ENCODE results near the gene INSIG2. TPM values are rescaled to one million over a fixed set of nuclear protein-coding genes. Genes with fewer than 3 reads are reported as not detected.

The INSIG2 gene
- total and polyA plus RNA-seq, 9 of the 15 experiments (the other 6 are each of a cell fraction or from before 2014, with no cell fraction given), result 1.5 to 34.2 (median 6.4) TPM

DNA sequence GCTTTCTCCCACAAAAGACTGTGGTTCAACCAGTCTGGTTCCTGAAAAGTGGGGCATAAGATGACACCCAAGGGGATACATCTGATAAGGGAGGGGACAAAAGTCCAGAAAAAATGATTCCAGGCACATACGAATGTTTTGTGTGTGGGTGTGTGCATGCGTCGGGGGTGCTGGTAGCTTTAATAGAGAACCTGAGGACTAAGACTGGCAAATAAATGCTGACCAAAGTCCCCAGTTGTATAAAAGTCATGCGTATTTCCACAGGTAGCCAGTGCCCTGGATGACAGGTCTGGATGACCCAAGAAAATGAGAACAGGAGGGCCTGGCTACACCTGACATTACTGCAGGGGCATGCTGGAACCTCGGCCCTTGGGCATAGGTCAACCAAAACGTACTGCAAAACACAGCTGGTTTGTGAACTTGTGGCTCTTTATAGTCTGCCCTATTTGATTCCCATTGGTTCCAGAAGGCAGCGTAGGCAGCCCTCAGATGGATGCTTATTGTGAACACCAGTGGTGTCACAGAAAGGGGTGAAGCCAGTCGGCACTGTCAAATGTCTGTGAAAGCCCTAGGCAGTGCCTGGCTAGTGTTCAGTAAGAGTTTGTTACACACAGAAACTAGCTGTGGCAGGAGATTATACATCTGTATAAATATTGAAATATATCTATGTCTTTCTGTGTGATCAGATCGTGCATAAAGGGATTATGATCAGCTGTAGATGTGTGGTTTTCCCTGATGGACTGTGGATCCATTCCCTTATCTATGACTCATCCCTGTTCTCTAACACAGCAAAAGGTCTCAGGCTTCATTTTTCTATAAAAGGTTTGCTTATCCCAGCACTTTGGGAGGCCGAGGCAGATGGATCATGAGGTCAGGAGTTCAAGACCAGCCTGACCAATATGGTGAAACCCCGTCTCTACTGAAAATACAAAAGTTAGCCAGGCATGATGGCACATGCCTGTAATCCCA lies 58.3 kb downstream of the INSIG2 start:
- 3% methylated on average over 11 of the region's 11 CpGs for whole genome bisulfite sequencing (ENCODE audit: insufficient coverage, low coverage, missing lambda C conversion rate)
- Histone ChIP-seq H4K20me1 (replicated peaks; ENCODE audit: control insufficient read depth, insufficient read depth, low read length) (no peaks in the 10 kb centered on the region), H3K9me1 (ENCODE audit: control insufficient read depth, insufficient read depth, low read length) (no peaks in the 10 kb centered on the region), H3K36me3 (ENCODE audit: control insufficient read depth, insufficient read depth, low read length) (no peaks in the 10 kb centered on the region), H3K4me1 (replicated peaks in 1 of 2; ENCODE audit: control insufficient read depth in 2 of 2, insufficient read depth in 2 of 2, low read length in 2 of 2) (no peaks in the 10 kb centered on the region), H3K9me3 (replicated peaks; ENCODE audit: control insufficient read depth, insufficient read depth, low read depth, low read length) (no peaks in the 10 kb centered on the region), H3K4me3 (no peak overlapping the region), H3K9ac (ENCODE audit: insufficient read depth in 1 of 2, low read depth in 2 of 2, low read length in 2 of 2) (no peak overlapping the region), H3K79me2 (ENCODE audit: control insufficient read depth, insufficient read depth, low read length) (no peaks in the 10 kb centered on the region), H2AFZ (ENCODE audit: low read depth, low read length) (no peak overlapping the region), H3K27ac (ENCODE audit: extremely low read depth, low read depth, low read length) (no peak overlapping the region), H3K27me3 (ENCODE audit: control insufficient read depth in 2 of 2, insufficient read depth in 2 of 2, low read length in 2 of 2) (peaks cover 2 to 4% of the 10 kb centered on the region in 2 experiments; a peak in 1 of 5 replicates), H3K4me2 (ENCODE audit: insufficient read depth, low read length) (no peak overlapping the region)
- intact Hi-C loops (cut with micrococcal nuclease) (no loop called here), in situ Hi-C loops (cut with MboI) (no loop called here)
- CTCF ChIA-PET (ENCODE audit: low intra/inter-chr PET ratio), result no interaction called here
- ATAC-seq (no peak), DNase-seq (ENCODE audit: extremely low read depth in 1 of 4, low spot score in 3 of 4) (no peak), FAIRE-seq (no peak)
- BruUV-seq (replicated peaks), result no TSS peak
- POLR2A ChIA-PET, result interaction anchor here (0.6 kb wide), 1 partner anchor 17 kb away, joined by 3 read pairs; no protein-coding TSS in a partner anchor
- TF ChIP-seq, protein P1, sequence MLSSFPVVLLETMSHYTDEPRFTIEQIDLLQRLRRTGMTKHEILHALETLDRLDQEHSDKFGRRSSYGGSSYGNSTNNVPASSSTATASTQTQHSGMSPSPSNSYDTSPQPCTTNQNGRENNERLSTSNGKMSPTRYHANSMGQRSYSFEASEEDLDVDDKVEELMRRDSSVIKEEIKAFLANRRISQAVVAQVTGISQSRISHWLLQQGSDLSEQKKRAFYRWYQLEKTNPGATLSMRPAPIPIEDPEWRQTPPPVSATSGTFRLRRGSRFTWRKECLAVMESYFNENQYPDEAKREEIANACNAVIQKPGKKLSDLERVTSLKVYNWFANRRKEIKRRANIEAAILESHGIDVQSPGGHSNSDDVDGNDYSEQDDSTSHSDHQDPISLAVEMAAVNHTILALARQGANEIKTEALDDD (IDR thresholded peaks at IDR 0.05), result no peak
- TF ChIP-seq, protein P2, sequence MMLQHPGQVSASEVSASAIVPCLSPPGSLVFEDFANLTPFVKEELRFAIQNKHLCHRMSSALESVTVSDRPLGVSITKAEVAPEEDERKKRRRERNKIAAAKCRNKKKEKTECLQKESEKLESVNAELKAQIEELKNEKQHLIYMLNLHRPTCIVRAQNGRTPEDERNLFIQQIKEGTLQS (IDR thresholded peaks at IDR 0.05), result peak; percentile 39; the same call in 1 of the 2 replicates
- TF ChIP-seq, protein P2 (CRISPR knock-in tag; conservative IDR thresholded peaks at IDR 0.05), result no peak
- TF ChIP-seq FOSL1 (tag; conservative IDR thresholded peaks at IDR 0.05) (peak; percentile 56; the same call in 1 of the 2 replicates), JUND (IDR thresholded peaks at IDR 0.05; ENCODE audit: borderline replicate concordance, low read depth, low read length) (peak; percentile 25; the same call in 1 of the 2 replicates), JUND (tag; IDR thresholded peaks at IDR 0.05; ENCODE audit: borderline replicate concordance, low read depth, low read length) (peak; percentile 31; the same call in 1 of the 3 replicates), L3MBTL2 (IDR thresholded peaks at IDR 0.05) (no peak)
